AG09309 (cell line): ENCODE results near the gene SLC35A2.

Source experiments
- DNase-seq: peaks from one replicate; pipeline ENCODE4 v3.0.0-alpha.2; 2010; ENCODE audit warnings: low read depth
- H3K4me3 ChIP-seq: 2 replicates; pipeline ENCODE4 v1.5.1; 2011; ENCODE audit warnings: mild to moderate bottlenecking, low read depth, low read length, moderate library complexity; ENCODE audit not compliant: control insufficient read depth
- CTCF ChIP-seq: IDR thresholded peaks from 2 replicates; pipeline ENCODE4 v1.5.1; 2011; ENCODE audit warnings: mild to moderate bottlenecking, low read depth, low read length, inconsistent platforms; ENCODE audit not compliant: insufficient read depth, control insufficient read depth; ENCODE audit errors: missing control alignments

The SLC35A2 gene

GRCh38 chrX:48910926-48911411 is 477 bp downstream of the SLC35A2 start:
- no peak for DNase-seq
- H3K4me3 ChIP-seq, result peak overlapping the region; percentile 85
- no peak for TF ChIP-seq CTCF

- no peak for DNase-seq
- no peak for TF ChIP-seq CTCF
- H3K4me3 ChIP-seq, result no peak overlapping the region; the same call in 1 of the 2 replicates
Measured at GRCh38 chrX:48909703-48910294, 1.6 kb downstream of the SLC35A2 start.

- no peak for TF ChIP-seq CTCF
- H3K4me3 ChIP-seq, result no peak overlapping the region
- no peak for DNase-seq
Measured at GRCh38 chrX:48908600-48908999, 2.8 kb downstream of the SLC35A2 start.

GRCh38 chrX:48905090-48905790 is 6.2 kb downstream of the SLC35A2 start:
- no peak for TF ChIP-seq CTCF
- DNase-seq, result no peak
- no peak overlapping the region for H3K4me3 ChIP-seq

GRCh38 chrX:48904626-48905025 is 6.8 kb downstream of the SLC35A2 start:
- no peak for DNase-seq
- no peak for TF ChIP-seq CTCF
- H3K4me3 ChIP-seq, result no peak overlapping the region

GRCh38 chrX:48904180-48904579 is 7.3 kb downstream of the SLC35A2 start:
- no peak overlapping the region for H3K4me3 ChIP-seq
- DNase-seq, result no peak
- no peak for TF ChIP-seq CTCF

GRCh38 chrX:48903290-48903689 is 8.2 kb downstream of the SLC35A2 start:
- DNase-seq, result no peak
- no peak for TF ChIP-seq CTCF
- no peak overlapping the region for H3K4me3 ChIP-seq
